ENCODE data around the gene CA10. TPM values are rescaled to one million over a fixed set of nuclear protein-coding genes. Genes with fewer than 3 reads are reported as not detected.

CA10 gene
- total and polyA plus RNA-seq, 9 of the 15 experiments (the other 6 are each of a cell fraction or from before 2014, with no cell fraction given), result not detected

GRCh38 chr17:52191491-52191890, 33.0 kb upstream of the CA10 start (continued):
- no peak for TF ChIP-seq IFI16 (CRISPR knock-in tag; IDR thresholded peaks at IDR 0.05)

GRCh38 chr17:52181782-52182181, 23.3 kb upstream of the CA10 start:
- ChIA-PET CTCF (ENCODE audit: low intra/inter-chr PET ratio) (no interaction called here), POLR2A (no interaction called here)
- in situ Hi-C loops (cut with MboI), result no loop called here
- WGBS (ENCODE audit: insufficient coverage, low coverage, missing lambda C conversion rate), result 0% methylated on average over 3 of the region's 3 CpGs
- no peaks in the 10 kb centered on the region for H3K79me2 ChIP-seq (ENCODE audit: control insufficient read depth, insufficient read depth, low read length)
- intact Hi-C loops (cut with micrococcal nuclease), result no loop called here
- no peaks in the 10 kb centered on the region for H3K4me1 ChIP-seq (replicated peaks in 1 of 2; ENCODE audit: control insufficient read depth in 2 of 2, insufficient read depth in 2 of 2, low read length in 2 of 2)
- H3K9ac ChIP-seq (ENCODE audit: insufficient read depth in 1 of 2, low read depth in 2 of 2, low read length in 2 of 2), result no peak overlapping the region
- DNase-seq (ENCODE audit: extremely low read depth in 1 of 4, low spot score in 3 of 4) (no peak), FAIRE-seq (no peak), ATAC-seq (no peak)
- no peak overlapping the region for H3K4me3 ChIP-seq
- H3K27ac ChIP-seq (ENCODE audit: extremely low read depth, low read depth, low read length), result no peak overlapping the region
- H2AFZ ChIP-seq (ENCODE audit: low read depth, low read length), result no peak overlapping the region
- H3K9me3 ChIP-seq (replicated peaks; ENCODE audit: control insufficient read depth, insufficient read depth, low read depth, low read length), result no peaks in the 10 kb centered on the region
- no peaks in the 10 kb centered on the region for H3K9me1 ChIP-seq (ENCODE audit: control insufficient read depth, insufficient read depth, low read length)
- H4K20me1 ChIP-seq (replicated peaks; ENCODE audit: control insufficient read depth, insufficient read depth, low read length), result no peaks in the 10 kb centered on the region
- no TSS peak for BruUV-seq (replicated peaks)
- TF ChIP-seq FOXJ3 (CRISPR knock-in tag; IDR thresholded peaks at IDR 0.05) (no peak), PURB (CRISPR knock-in tag; IDR thresholded peaks at IDR 0.05; ENCODE audit: low read depth) (no peak), BMI1 (IDR thresholded peaks at IDR 0.05; ENCODE audit: low read length) (no peak), ZBTB33 (CRISPR knock-in tag; IDR thresholded peaks at IDR 0.05) (no peak), ZNF511 (CRISPR knock-in tag; IDR thresholded peaks at IDR 0.05) (no peak)
- TF ChIP-seq, protein P1, sequence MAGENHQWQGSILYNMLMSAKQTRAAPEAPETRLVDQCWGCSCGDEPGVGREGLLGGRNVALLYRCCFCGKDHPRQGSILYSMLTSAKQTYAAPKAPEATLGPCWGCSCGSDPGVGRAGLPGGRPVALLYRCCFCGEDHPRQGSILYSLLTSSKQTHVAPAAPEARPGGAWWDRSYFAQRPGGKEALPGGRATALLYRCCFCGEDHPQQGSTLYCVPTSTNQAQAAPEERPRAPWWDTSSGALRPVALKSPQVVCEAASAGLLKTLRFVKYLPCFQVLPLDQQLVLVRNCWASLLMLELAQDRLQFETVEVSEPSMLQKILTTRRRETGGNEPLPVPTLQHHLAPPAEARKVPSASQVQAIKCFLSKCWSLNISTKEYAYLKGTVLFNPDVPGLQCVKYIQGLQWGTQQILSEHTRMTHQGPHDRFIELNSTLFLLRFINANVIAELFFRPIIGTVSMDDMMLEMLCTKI (IDR thresholded peaks at IDR 0.05; ENCODE audit: partially characterized antibody), result no peak
- no peak overlapping the region for H3K4me2 ChIP-seq (ENCODE audit: insufficient read depth, low read length)
- H3K36me3 ChIP-seq (ENCODE audit: control insufficient read depth, insufficient read depth, low read length), result no peaks in the 10 kb centered on the region
- no peaks in the 10 kb centered on the region for H3K27me3 ChIP-seq (ENCODE audit: control insufficient read depth in 2 of 2, insufficient read depth in 2 of 2, low read length in 2 of 2)

Measured in K562 (cell line).